SK-N-SH treated with all-trans-retinoic acid at 6 μM for 48 hours (cell line): Measurements from ENCODE around the gene LARGE1.

Experiments used
- ARNTL ChIP-seq: fragments of 450-650 bp; formaldehyde crosslinking; IDR thresholded peaks from 2 replicates; pipeline ENCODE4 v1.5.0; 2020; ENCODE audit warnings: low read depth, mild to moderate bottlenecking, moderate library complexity, borderline replicate concordance
- CSDC2 ChIP-seq: fragments of 250-450 bp; sonication (Bioruptor Pico); IDR thresholded peaks from 2 replicates; pipeline ENCODE4 v1.5.0; 2020; ENCODE audit warnings: mild to moderate bottlenecking, moderate library complexity
- ESRRG ChIP-seq: fragments of 250-450 bp; sonication (Bioruptor Pico); IDR thresholded peaks from 2 replicates; pipeline ENCODE4 v1.6.1; 2021; ENCODE audit warnings: mild to moderate bottlenecking
- PATZ1 ChIP-seq: fragments of 250-450 bp; sonication (Bioruptor Pico); IDR thresholded peaks from 2 replicates; pipeline ENCODE4 v1.8.0; 2020; ENCODE audit warnings: mild to moderate bottlenecking, moderate library complexity, borderline replicate concordance
- RARB ChIP-seq: fragments of 250-450 bp; sonication (Bioruptor Pico); IDR thresholded peaks from 2 replicates; pipeline ENCODE4 v1.8.0; 2021; ENCODE audit warnings: mild to moderate bottlenecking, moderate library complexity
- TSHZ2 ChIP-seq: fragments of 250-450 bp; sonication (Bioruptor Pico); IDR thresholded peaks from 2 replicates; pipeline ENCODE4 v1.5.0; 2020; ENCODE audit warnings: mild to moderate bottlenecking, moderate library complexity
- ZFP3 ChIP-seq: fragments of 250-450 bp; sonication (Bioruptor Pico); IDR thresholded peaks from 2 replicates; pipeline ENCODE4 v1.5.0; 2020; ENCODE audit warnings: mild to moderate bottlenecking, moderate library complexity
- ZNF565 ChIP-seq: fragments of 450-650 bp; formaldehyde crosslinking; conservative IDR thresholded peaks from 2 replicates; pipeline ENCODE4 v1.5.0; 2020; ENCODE audit warnings: low read depth, mild to moderate bottlenecking, moderate library complexity

- TF ChIP-seq RARB (CRISPR knock-in tag) (no peak), PATZ1 (CRISPR knock-in tag) (no peak), ARNTL (CRISPR knock-in tag) (no peak), CSDC2 (CRISPR knock-in tag) (no peak), ESRRG (no peak), TSHZ2 (CRISPR knock-in tag) (no peak), ZNF565 (CRISPR knock-in tag) (no peak), ZFP3 (CRISPR knock-in tag) (no peak)
These were observed 438.7 kb downstream of the LARGE1 start for GRCh38 chr22:33481550-33481949.
